ENCODE data around the gene GPRC5B.
A peak's percentile ranks its signal among the peaks of the same experiment; 100 is the strongest.

The GPRC5B gene

GRCh38 chr16:19844945-19845641 is 39.6 kb downstream of the GPRC5B start:
- peak; percentile 86 for DNase-seq (ENCODE audit: low read depth)
- no peak overlapping the region for H3K4me3 ChIP-seq (ENCODE audit: control insufficient read depth, low read depth, low read length)
- TF ChIP-seq CTCF (conservative IDR thresholded peaks at IDR 0.05; ENCODE audit: control insufficient read depth, insufficient read depth, low read depth, low read length): no peak

- TF ChIP-seq CTCF (conservative IDR thresholded peaks at IDR 0.05; ENCODE audit: control insufficient read depth, insufficient read depth, low read depth, low read length): no peak
- H3K4me3 ChIP-seq (ENCODE audit: control insufficient read depth, low read depth, low read length): no peak overlapping the region
- peak; percentile 23 for DNase-seq (ENCODE audit: low read depth)
These were observed 41.3 kb downstream of the GPRC5B start for GRCh38 chr16:19843371-19843770.

DNA sequence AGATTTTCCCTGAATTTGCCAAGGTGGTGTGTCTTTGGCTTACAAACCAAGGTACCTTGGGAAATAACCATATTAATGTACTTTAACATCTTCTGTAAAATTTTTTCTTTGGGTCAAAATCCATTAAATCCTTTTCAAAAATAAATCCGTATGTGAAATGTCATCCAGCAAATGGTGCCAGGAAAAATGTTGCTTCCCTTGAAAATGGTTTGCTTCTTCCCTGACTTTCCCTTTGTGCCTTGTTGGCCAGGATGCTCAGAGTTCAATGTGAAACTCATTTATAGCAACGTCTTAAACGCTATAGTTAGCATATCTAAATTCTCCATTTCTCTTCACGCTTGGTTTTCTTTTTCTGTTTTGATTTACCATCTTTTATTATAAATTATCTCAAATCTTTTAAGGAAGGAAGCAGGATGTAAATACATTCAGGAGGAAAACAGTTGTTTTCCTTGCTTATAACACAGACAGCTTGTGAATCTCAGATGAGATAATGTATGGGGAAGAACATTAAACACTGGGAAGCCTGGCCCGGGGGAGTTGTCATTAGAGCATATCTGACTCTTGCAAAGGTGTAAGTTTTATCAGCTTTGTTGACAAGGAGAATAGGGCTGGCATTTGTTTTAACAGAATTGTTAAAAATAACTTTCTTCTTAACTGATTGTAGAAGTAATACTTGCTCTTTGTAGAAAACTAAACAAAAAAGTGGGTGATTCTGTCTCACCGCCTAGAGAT is 42.1 kb downstream of the GPRC5B start:
- no peak for DNase-seq (ENCODE audit: low read depth)
- no peak for TF ChIP-seq CTCF (conservative IDR thresholded peaks at IDR 0.05; ENCODE audit: control insufficient read depth, insufficient read depth, low read depth, low read length)
- no peak overlapping the region for H3K4me3 ChIP-seq (ENCODE audit: control insufficient read depth, low read depth, low read length)

- no peak for DNase-seq (ENCODE audit: low read depth)
- no peak overlapping the region for H3K4me3 ChIP-seq (ENCODE audit: control insufficient read depth, low read depth, low read length)
- TF ChIP-seq CTCF (conservative IDR thresholded peaks at IDR 0.05; ENCODE audit: control insufficient read depth, insufficient read depth, low read depth, low read length): no peak
These were observed 43.5 kb downstream of the GPRC5B start for GRCh38 chr16:19841184-19841583.

DNA sequence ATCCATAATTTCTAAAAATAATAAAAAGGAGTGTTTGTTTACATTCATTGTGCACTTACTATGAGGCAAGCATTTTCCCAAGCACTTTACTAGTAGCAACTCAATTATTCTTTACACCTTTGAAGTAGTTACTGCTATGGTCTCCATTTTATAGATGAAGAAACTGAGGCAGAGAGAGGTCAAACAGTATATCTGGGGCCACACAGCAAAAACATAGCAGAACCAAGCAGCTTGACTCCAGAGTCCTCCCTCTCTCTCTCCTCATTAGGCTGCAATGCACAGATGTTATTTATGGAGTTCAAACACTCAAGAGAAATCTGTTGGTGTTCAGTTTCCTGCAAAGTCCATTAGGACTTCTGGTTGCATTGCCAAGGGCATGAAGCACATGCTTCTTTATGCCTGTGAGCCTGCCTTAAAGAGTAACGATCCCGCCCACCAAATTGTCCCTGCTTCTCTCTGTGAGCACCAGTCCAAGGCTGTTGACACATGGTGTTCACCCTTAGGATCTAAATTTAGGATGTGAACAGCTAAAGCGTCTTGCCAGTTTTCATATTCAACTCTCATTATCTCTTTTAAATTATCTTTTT is 44.0 kb downstream of the GPRC5B start:
- TF ChIP-seq CTCF (conservative IDR thresholded peaks at IDR 0.05; ENCODE audit: control insufficient read depth, insufficient read depth, low read depth, low read length): no peak
- no peak for DNase-seq (ENCODE audit: low read depth)
- H3K4me3 ChIP-seq (ENCODE audit: control insufficient read depth, low read depth, low read length): no peak overlapping the region

GRCh38 chr16:19837984-19838707 is 46.5 kb downstream of the GPRC5B start:
- H3K4me3 ChIP-seq (ENCODE audit: control insufficient read depth, low read depth, low read length): no peak overlapping the region
- DNase-seq (ENCODE audit: low read depth): no peak
- TF ChIP-seq CTCF (conservative IDR thresholded peaks at IDR 0.05; ENCODE audit: control insufficient read depth, insufficient read depth, low read depth, low read length): no peak

Data from fibroblast of mammary gland (primary cell).